Subcutaneous abdominal adipose tissue (tissue), 5 donors: Measurements from ENCODE around the gene SERPINB6.

Source experiments
- H3K27ac ChIP-seq: one replicate; pipeline ENCODE4 v1.7.0; 2013; ENCODE audit warnings: low read depth, mild to moderate bottlenecking, inconsistent platforms, low read length, moderate library complexity
- H3K27me3 ChIP-seq, 5 donors: one replicate each; pipeline ENCODE4 v1.7.0; 2013; ENCODE audit warnings: low read length in 5 of 5, inconsistent platforms in 1 of 5; ENCODE audit not compliant: control insufficient read depth in 5 of 5, insufficient read depth in 4 of 5
- H3K36me3 ChIP-seq, 5 donors: one replicate each; pipeline ENCODE4 v1.7.0; 2013; ENCODE audit warnings: low read length in 5 of 5; ENCODE audit not compliant: control insufficient read depth in 5 of 5, insufficient read depth in 5 of 5
- H3K4me1 ChIP-seq, 5 donors: one replicate each; pipeline ENCODE4 v1.7.0; 2013; ENCODE audit warnings: low read length in 5 of 5, mild to moderate bottlenecking in 3 of 5, moderate library complexity in 1 of 5; ENCODE audit not compliant: control insufficient read depth in 5 of 5, insufficient read depth in 5 of 5
- H3K4me3 ChIP-seq, 5 donors: one replicate each; pipeline ENCODE4 v1.7.0; 2013; ENCODE audit warnings: low read length in 5 of 5, low read depth in 1 of 5
- H3K9ac ChIP-seq, 5 donors: one replicate each; pipeline ENCODE4 v1.7.0; 2013; ENCODE audit warnings: low read length in 5 of 5, mild to moderate bottlenecking in 4 of 5, moderate library complexity in 3 of 5
- H3K9me3 ChIP-seq, 5 donors: one replicate each; pipeline ENCODE4 v1.7.0; 2013; ENCODE audit warnings: low read length in 5 of 5; ENCODE audit not compliant: control insufficient read depth in 5 of 5
- donor health status: healthy.
- donor health status: healthy.
- donor health status: healthy.
- donor health status: healthy.
- donor health status: healthy.

The SERPINB6 gene

DNA sequence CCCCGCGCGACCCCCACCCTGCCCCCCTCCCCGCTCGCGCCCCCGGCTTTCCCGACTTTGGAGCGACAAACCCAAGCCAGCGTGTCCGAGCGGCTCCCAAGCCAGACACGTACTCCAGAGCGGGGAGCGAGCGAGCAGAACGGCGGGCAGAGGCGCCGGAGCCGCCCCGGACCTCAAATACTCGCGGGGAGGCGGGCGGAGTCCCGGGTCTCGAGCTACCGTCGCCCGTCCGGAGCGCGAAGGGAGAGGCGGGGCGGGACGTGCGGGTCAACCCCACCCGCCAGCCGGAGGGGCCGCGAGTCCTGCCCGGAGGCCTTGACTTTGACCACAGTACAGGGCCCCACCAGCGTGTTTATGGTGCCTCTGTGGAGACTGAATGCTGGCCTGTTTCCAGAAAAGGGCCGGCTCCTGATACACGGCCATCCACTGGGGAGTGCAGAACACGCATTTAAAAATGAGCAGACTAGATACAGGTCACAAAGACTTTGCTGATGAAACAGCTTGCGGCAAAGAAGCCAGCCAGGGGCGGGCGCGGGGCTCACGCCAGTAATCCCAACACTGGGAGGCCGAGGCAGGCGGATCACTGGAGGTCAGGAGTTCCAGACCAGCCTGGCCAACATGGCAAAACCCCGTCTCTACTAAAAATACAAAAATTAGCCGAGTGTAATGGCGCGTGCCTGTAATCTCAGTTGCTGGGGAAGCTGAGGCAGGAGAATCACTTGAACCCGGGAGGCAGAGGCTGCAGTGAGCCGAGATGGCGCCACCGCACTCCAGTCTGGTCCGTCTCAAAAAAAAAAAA is at the start of gene SERPINB6:
Gene SERPINB6 (minus strand): TSS at position 148 of the 799 bp plus-strand sequence. CDS start 12,235 bp downstream, outside the sequence.
- Histone ChIP-seq H3K9ac (peak within 1 kb of the TSS; percentile 79 to 90 (median 82)), H3K4me3 (peak within 1 kb of the TSS; percentile 64 to 77 (median 72)), H3K36me3 (no peaks in the 10 kb centered on the region), H3K27ac (peak within 1 kb of the TSS; percentile 90), H3K4me1 (peaks cover 4 to 25% (median 22%) of the 10 kb centered on the region in 5 donors), H3K27me3 (no peaks in the 10 kb centered on the region), H3K9me3 (no peaks in the 10 kb centered on the region)

DNA sequence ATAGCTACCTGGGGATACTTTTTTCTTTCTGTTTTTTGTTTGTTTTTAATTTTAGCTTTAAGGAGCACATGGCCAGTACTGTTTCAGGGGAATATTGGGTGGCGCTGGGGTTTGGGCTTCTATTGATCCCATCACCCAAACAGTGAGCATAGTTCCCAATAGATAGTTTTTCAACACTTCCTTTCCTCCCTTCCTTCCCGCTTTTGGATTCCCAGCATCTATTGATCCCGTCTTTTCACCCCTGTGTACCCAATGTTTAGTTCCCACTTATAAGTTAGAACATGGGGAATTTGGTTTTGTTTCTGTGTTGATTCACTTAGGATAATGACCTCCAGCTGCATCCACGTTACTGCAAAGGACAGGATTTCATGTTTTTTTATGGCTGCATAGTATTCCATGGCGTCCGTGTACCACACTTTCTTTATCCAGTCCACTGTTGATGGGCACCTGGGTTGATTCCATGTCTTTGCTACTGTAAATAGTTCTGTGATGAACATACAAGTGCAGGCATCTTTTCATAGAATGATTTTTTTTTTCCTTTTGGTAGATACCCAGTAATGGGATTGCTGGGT is 48.5 kb upstream of the SERPINB6 start:
- Histone ChIP-seq H3K4me1 (peaks cover 2 to 41% (median 37%) of the 10 kb centered on the region in 5 donors), H3K36me3 (peaks cover 6 to 44% (median 38%) of the 10 kb centered on the region in 5 donors), H3K4me3 (no peak overlapping the region), H3K9me3 (no peaks in the 10 kb centered on the region), H3K27ac (peak overlapping the region; percentile 23), H3K27me3 (no peaks in the 10 kb centered on the region), H3K9ac (peak overlapping the region in 1 of 5 donors; percentile 1)

DNA sequence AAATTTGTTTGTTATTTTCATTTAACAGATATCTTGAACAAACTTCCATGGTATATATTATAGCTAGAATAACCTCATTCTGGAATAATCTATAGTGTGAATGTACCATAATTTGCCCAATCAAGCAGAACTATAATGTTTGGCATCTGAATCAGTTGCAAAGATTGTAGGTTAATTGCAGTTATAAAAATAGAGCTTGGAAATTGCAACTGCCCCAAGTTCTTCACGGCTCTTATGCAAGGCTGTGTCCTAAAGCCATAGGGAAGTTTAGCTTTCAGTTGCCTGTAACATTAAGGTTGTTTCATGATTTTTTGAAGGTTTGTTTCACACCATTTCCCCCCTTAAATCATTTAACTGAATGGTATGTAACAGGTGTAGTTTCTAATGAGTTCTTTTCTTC is 47.7 kb upstream of the SERPINB6 start:
- H3K4me3 ChIP-seq, result no peak overlapping the region
- no peak overlapping the region for H3K9ac ChIP-seq
- H3K27ac ChIP-seq, result peak overlapping the region; percentile 12
- peaks cover 6 to 51% (median 46%) of the 10 kb centered on the region in 5 donors for H3K36me3 ChIP-seq
- no peaks in the 10 kb centered on the region for H3K9me3 ChIP-seq
- H3K4me1 ChIP-seq, result peaks cover 0 to 33% (median 30%) of the 10 kb centered on the region in 5 donors
- H3K27me3 ChIP-seq, result no peaks in the 10 kb centered on the region

DNA sequence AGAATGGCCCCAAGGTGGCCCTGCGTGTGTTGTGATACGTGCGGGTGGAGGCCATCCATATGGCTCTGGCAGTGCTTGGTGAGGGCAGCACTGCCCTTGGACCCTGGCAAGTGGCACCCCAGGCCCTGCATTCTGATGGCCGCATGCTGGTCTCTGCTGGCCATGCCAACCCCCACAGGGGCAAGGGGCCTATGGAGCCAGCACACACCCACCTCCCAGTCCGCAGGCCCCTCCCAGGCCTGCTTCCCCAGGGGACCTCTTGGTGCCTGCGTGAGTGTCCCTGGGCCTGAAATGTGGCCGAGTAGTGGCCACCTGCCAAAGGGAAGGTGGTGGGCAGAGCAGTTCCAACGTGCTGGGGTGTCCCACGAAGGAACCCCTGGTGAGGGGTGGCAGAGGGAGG is 45.9 kb upstream of the SERPINB6 start:
- Histone ChIP-seq H3K27me3 (no peaks in the 10 kb centered on the region), H3K9ac (no peak overlapping the region), H3K4me1 (peaks cover 0 to 17% (median 13%) of the 10 kb centered on the region in 5 donors), H3K36me3 (peaks cover 10 to 63% (median 58%) of the 10 kb centered on the region in 5 donors), H3K9me3 (peaks cover 0 to 2% (median 0%) of the 10 kb centered on the region in 5 donors), H3K27ac (no peak overlapping the region), H3K4me3 (no peak overlapping the region)

DNA sequence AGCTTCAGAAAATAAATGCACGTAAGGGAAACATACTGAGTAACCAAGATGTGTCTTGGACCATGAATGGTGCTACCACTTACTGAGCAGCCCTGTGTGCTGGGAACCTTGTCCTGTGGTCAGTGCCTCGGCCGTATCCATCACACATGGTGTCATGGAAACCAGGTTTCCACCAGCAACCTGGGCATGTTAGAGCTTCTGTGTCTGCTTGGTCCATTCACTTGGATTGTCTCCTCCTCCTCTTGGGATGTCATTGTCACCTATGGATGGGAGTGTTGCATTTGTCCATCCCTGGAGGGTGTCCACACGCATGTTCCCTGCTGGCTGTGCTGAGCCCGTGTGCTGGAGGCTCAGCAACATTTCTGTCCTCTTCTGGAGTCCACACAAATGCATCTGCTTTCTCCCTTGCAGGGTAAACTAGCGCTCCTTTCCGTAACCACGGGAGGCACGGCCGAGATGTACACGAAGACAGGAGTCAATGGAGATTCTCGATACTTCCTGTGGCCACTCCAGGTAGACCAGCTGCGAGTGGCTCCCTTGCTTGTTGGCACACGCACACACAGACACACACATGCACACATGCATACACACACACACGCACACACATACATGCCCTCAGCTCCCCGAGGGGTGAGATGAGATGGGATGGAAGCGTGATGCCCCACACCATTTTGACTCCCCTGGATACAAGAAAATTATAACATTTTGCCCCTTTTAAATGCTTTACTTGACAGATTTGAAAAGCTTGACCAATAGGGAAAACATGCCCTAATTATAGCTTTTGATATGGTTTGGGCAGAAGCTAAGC is 45.3 kb upstream of the SERPINB6 start:
- H3K36me3 ChIP-seq, result peaks cover 14 to 70% (median 63%) of the 10 kb centered on the region in 5 donors

DNA sequence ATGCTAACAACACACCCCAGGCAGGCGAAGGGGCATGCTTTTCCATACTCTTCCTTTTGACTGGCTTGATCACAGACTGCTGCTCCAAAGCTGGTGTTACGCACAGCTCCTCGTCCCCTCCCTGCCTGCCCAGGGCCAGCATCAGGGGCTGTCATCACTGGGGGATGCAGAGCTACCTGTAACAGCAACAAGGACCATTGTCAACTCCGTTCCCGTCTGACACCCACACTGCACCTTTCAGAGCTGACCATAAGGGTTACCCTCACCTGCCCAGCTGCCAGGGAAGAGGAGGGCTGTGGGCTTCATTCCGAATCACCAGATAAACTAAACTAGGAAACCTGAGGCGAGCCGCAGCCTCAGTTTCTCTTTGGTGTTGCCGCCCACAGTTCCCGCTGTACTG is 43.8 kb upstream of the SERPINB6 start:
- no peak overlapping the region for H3K9ac ChIP-seq
- peaks cover 25 to 82% (median 69%) of the 10 kb centered on the region in 5 donors for H3K36me3 ChIP-seq
- H3K27ac ChIP-seq, result no peak overlapping the region
- H3K27me3 ChIP-seq, result no peaks in the 10 kb centered on the region
- peaks cover 0 to 9% (median 6%) of the 10 kb centered on the region in 5 donors for H3K4me1 ChIP-seq
- H3K9me3 ChIP-seq, result peaks cover 0 to 16% (median 8%) of the 10 kb centered on the region in 5 donors
- no peak overlapping the region for H3K4me3 ChIP-seq

More for the DNA sequence above, 45.3 kb upstream of the SERPINB6 start:
- no peak overlapping the region for H3K9ac ChIP-seq
- no peak overlapping the region for H3K27ac ChIP-seq
- no peaks in the 10 kb centered on the region for H3K27me3 ChIP-seq
- peaks cover 0 to 8% (median 3%) of the 10 kb centered on the region in 5 donors for H3K9me3 ChIP-seq
- H3K4me1 ChIP-seq, result peaks cover 0 to 11% (median 10%) of the 10 kb centered on the region in 5 donors
- no peak overlapping the region for H3K4me3 ChIP-seq

DNA sequence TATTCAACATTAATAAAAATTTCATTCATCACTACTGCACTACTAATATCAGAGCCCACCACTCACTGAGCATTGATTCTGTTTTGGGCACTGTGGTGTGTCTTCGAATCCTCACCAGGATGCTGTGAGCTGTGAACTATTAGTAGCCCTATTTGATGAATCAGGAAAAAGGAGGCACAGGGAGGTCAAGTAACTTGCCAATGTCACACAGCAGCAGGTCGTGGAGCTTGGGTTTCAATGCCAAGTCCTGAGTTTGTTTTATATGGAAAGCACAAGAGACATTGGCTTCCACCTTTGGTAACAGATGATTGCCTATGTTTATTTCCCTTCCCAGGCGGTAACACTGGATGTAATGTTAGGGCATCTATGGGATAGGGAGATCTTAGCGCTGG is 43.3 kb upstream of the SERPINB6 start:
- no peak overlapping the region for H3K9ac ChIP-seq
- peaks cover 0 to 8% (median 5%) of the 10 kb centered on the region in 5 donors for H3K4me1 ChIP-seq
- H3K27me3 ChIP-seq, result no peaks in the 10 kb centered on the region
- peaks cover 24 to 83% (median 70%) of the 10 kb centered on the region in 5 donors for H3K36me3 ChIP-seq
- H3K27ac ChIP-seq, result no peak overlapping the region
- peaks cover 0 to 16% (median 8%) of the 10 kb centered on the region in 5 donors for H3K9me3 ChIP-seq
- H3K4me3 ChIP-seq, result no peak overlapping the region

DNA sequence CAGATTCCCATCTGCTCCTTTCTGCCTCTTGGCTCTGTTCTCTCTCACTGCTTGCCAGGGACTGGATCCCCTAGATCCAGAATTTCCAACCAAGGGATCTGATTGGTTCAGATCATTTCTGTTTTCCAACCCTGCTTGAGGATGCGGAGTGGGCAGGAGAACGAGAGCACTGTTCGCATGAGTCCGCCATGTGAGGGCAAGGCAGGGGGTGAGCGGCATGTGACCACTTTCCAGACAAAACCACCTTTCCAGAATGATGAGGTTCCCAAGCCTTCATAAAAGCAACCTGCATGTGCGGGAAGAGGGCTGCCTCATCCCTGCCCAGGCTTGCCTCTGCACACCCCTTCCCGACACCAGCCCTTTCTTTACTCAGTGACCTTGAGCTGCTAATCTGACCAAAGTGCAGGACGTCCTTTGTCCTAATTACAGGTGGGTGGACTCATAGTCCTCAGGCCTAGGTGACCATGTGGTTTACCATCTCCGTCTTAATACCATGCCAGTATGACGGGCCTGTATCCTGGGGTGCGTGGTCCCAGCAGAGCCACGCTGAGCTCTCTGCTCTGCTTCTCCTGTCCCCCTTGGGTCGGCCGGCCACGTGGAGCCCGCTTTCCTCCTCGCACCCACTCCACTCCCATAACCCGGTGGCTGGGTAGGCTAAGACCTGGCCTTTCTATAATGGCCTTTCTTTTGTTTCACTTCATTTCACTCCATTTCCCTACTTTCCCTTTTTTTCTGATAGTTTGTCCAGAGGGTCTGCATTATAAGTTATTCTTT is 42.7 kb upstream of the SERPINB6 start:
- peaks cover 24 to 82% (median 66%) of the 10 kb centered on the region in 5 donors for H3K36me3 ChIP-seq
- H3K9ac ChIP-seq, result no peak overlapping the region
- peaks cover 0 to 5% (median under 1%) of the 10 kb centered on the region in 5 donors for H3K4me1 ChIP-seq
- H3K27ac ChIP-seq, result no peak overlapping the region
- peaks cover 0 to 16% (median 8%) of the 10 kb centered on the region in 5 donors for H3K9me3 ChIP-seq
- no peak overlapping the region for H3K4me3 ChIP-seq
- H3K27me3 ChIP-seq, result no peaks in the 10 kb centered on the region

DNA sequence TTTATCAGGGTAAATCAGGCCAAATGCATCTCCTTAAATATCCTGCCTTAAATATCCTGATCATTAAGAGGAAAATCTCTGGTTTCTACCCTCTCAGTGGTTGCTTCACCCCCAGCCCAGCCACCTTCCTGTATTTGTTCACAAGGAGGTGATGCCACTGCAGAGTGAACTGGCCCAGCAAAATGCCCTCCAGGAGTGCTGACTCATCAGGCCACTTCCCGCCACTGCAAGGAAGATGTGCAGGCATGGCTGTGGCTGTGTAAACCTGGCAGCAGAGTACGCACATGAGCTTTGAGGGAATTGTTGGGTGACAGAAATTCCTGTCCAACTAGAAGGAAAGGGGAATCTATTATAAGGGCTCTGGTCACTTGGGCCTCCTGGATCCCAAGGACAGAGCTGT is 42.1 kb upstream of the SERPINB6 start:
- H3K27me3 ChIP-seq, result no peaks in the 10 kb centered on the region
- no peak overlapping the region for H3K27ac ChIP-seq
- H3K4me1 ChIP-seq, result peaks cover 0 to 5% (median 0%) of the 10 kb centered on the region in 5 donors
- no peak overlapping the region for H3K9ac ChIP-seq
- peaks cover 0 to 16% (median 8%) of the 10 kb centered on the region in 5 donors for H3K9me3 ChIP-seq
- H3K36me3 ChIP-seq, result peaks cover 24 to 81% (median 71%) of the 10 kb centered on the region in 5 donors
- no peak overlapping the region for H3K4me3 ChIP-seq
